Gastrocnemius medialis (tissue), 4 donors: ENCODE measurements around the gene GEMIN7. TPM values are rescaled to one million over a fixed set of nuclear protein-coding genes. Genes with fewer than 3 reads are reported as not detected.

ENCODE experiments used
- ATAC-seq, 2 donors: fragments of 150-250 bp; one replicate each; pipeline ENCODE4 v1.9.1; 2016
- DNase-seq, 2 donors: peaks; one replicate each; pipeline ENCODE4 v3.0.0-alpha.2; 2019
- H3K27ac ChIP-seq, 4 donors: fragments of 200-600 bp; sonication (generic); 1 replicate in 1 of 4; 2 replicates in 3 of 4; pipeline ENCODE4 v1.5.1; 2016 to 2018; ENCODE audit warnings: mild to moderate bottlenecking in 2 of 4, moderate library complexity in 1 of 4
- H3K27me3 ChIP-seq, 3 donors: fragments of 200-600 bp; sonication (generic) in 2 of 3; 1 replicate in 1 of 3; 2 replicates in 2 of 3; pipeline versions ENCODE4 v1.5.1 to v1.6.0; 2016 to 2019; ENCODE audit warnings: mild to moderate bottlenecking in 1 of 3, moderate library complexity in 1 of 3
- H3K36me3 ChIP-seq, 2 donors: fragments of 200-600 bp; sonication (generic) in 1 of 2; one replicate each; pipeline ENCODE4 v1.5.1; 2017 to 2018
- H3K4me1 ChIP-seq, 2 donors: fragments of 200-600 bp; sonication (generic) in 1 of 2; one replicate each; pipeline ENCODE4 v1.5.1; 2016 to 2017; ENCODE audit warnings: mild to moderate bottlenecking in 2 of 2
- H3K4me3 ChIP-seq, 4 donors: fragments of 200-600 bp; sonication (generic) in 3 of 4; 1 replicate in 1 of 4; 2 replicates in 3 of 4; pipeline ENCODE4 v1.5.1; 2016 to 2019; ENCODE audit warnings: mild to moderate bottlenecking in 2 of 4
- H3K9me3 ChIP-seq, 3 donors: fragments of 200-600 bp; sonication (generic) in 2 of 3; 1 replicate in 1 of 3; 2 replicates in 2 of 3; pipeline ENCODE4 v1.5.1; 2016 to 2019
- CTCF ChIP-seq, 5 experiments: fragments of 450-650 bp in 3 of 5; fragments of 200-600 bp in 2 of 5; sonication (generic) in 2 of 5; IDR thresholded peaks in 4 of 5; conservative IDR thresholded peaks in 1 of 5; 1 replicate in 4 of 5; 2 replicates in 1 of 5; pipeline ENCODE4 v1.5.1; 2016 to 2019; ENCODE audit warnings: antibody characterized with exemption in 5 of 5, mild to moderate bottlenecking in 3 of 5, moderate library complexity in 3 of 5
- POLR2A ChIP-seq, 2 donors: fragments of 450-650 bp; IDR thresholded peaks; one replicate each; pipeline ENCODE4 v1.6.1; 2017; ENCODE audit warnings: antibody characterized with exemption in 2 of 2, mild to moderate bottlenecking in 2 of 2, moderate library complexity in 2 of 2
- in situ Hi-C, 4 donors: fragments of 200-750 bp; cut with MboI; loops; one replicate each; pipeline versions ENCODE4 v1.15.0 to v1.8.0; 2017; ENCODE audit warnings: low sequenced_read_pairs in 4 of 4
- intact Hi-C: fragments of 100-400 bp; cut with DNase I; formaldehyde crosslinking; loops from one replicate; pipeline ENCODE4 v1.15.1; 2023; ENCODE audit warnings: low total_unique reads
- total RNA-seq, 4 donors: library from RNA; depleted of rRNA; stranded (reverse); fragments of >200 nt; gene quantifications; one replicate each; pipeline versions ENCODE4 v1.1.0 to v1.2.3, GENCODE V29; 2016

Gene GEMIN7
- total RNA-seq, 4 donors from 2014 or later, result 18.6 to 33.4 (median 27.9) TPM

- intact Hi-C loops, result no loop called here
- no peaks in the 10 kb centered on the region for H3K27me3 ChIP-seq
- no peak overlapping the region for H3K27ac ChIP-seq
- in situ Hi-C loops, result no loop called here
- no peak overlapping the region for H3K4me3 ChIP-seq
- no peaks in the 10 kb centered on the region for H3K4me1 ChIP-seq
- H3K36me3 ChIP-seq, result peaks cover 0 to 14% of the 10 kb centered on the region in 2 donors
- no peaks in the 10 kb centered on the region for H3K9me3 ChIP-seq
- no peak for DNase-seq
- TF ChIP-seq CTCF (IDR thresholded peaks at IDR 0.05 in 4 of 5, conservative IDR thresholded peaks at IDR 0.05 in 1 of 5), result no peak
- TF ChIP-seq POLR2A (IDR thresholded peaks at IDR 0.05), result no peak
- peak in 1 of 2 donors; percentile 18 for ATAC-seq
These were observed 58.2 kb downstream of the GEMIN7 start for GRCh38 chr19:45137179-45137761.

- TF ChIP-seq CTCF (IDR thresholded peaks at IDR 0.05 in 4 of 5, conservative IDR thresholded peaks at IDR 0.05 in 1 of 5) (no peak), POLR2A (IDR thresholded peaks at IDR 0.05) (no peak)
- Histone ChIP-seq H3K27me3 (no peaks in the 10 kb centered on the region), H3K9me3 (no peaks in the 10 kb centered on the region), H3K4me3 (no peak overlapping the region), H3K27ac (no peak overlapping the region), H3K4me1 (no peaks in the 10 kb centered on the region), H3K36me3 (peaks cover 0 to 22% of the 10 kb centered on the region in 2 donors)
- DNase-seq, result no peak
- intact Hi-C loops, result no loop called here
- in situ Hi-C loops, result no loop called here
- ATAC-seq, result no peak
These were observed 59.3 kb downstream of the GEMIN7 start for GRCh38 chr19:45138303-45138751.

GRCh38 chr19:45139286-45140143 lies 60.5 kb downstream of the GEMIN7 start:
- H3K4me1 ChIP-seq, result no peaks in the 10 kb centered on the region
- no peaks in the 10 kb centered on the region for H3K9me3 ChIP-seq
- H3K4me3 ChIP-seq, result no peak overlapping the region
- in situ Hi-C loops (no loop called here), intact Hi-C loops (no loop called here)
- DNase-seq, result no peak
- TF ChIP-seq CTCF (IDR thresholded peaks at IDR 0.05 in 4 of 5, conservative IDR thresholded peaks at IDR 0.05 in 1 of 5) (no peak), POLR2A (IDR thresholded peaks at IDR 0.05) (no peak)
- no peak for ATAC-seq
- no peak overlapping the region for H3K27ac ChIP-seq
- no peaks in the 10 kb centered on the region for H3K27me3 ChIP-seq
- H3K36me3 ChIP-seq, result peaks cover 0 to 26% of the 10 kb centered on the region in 2 donors

- TF ChIP-seq POLR2A (IDR thresholded peaks at IDR 0.05) (no peak), CTCF (IDR thresholded peaks at IDR 0.05 in 4 of 5, conservative IDR thresholded peaks at IDR 0.05 in 1 of 5) (no peak)
- Histone ChIP-seq H3K27me3 (no peaks in the 10 kb centered on the region), H3K27ac (no peak overlapping the region), H3K9me3 (no peaks in the 10 kb centered on the region), H3K36me3 (peaks cover 0 to 28% of the 10 kb centered on the region in 2 donors), H3K4me3 (no peak overlapping the region), H3K4me1 (no peaks in the 10 kb centered on the region)
- intact Hi-C loops, result no loop called here
- in situ Hi-C loops, result no loop called here
- DNase-seq (no peak), ATAC-seq (no peak)
These were observed 61.1 kb downstream of the GEMIN7 start for GRCh38 chr19:45140144-45140503.
